Kidney tubule cell (primary cell): ENCODE measurements around the gene NF1.
"Not testable (repeated sequence)": the region's sequence is repeated elsewhere in the genome, so short reads cannot be mapped to it uniquely, and the experiment has no call there.

Source experiments
- DNase-seq: peaks from one replicate; pipeline ENCODE4 v3.0.0-alpha.2; 2018; ENCODE audit warnings: low spot score

NF1 gene

GRCh38 chr17:31252741-31253140, 158.0 kb downstream of the NF1 start:
- DNase-seq = no peak

DNA sequence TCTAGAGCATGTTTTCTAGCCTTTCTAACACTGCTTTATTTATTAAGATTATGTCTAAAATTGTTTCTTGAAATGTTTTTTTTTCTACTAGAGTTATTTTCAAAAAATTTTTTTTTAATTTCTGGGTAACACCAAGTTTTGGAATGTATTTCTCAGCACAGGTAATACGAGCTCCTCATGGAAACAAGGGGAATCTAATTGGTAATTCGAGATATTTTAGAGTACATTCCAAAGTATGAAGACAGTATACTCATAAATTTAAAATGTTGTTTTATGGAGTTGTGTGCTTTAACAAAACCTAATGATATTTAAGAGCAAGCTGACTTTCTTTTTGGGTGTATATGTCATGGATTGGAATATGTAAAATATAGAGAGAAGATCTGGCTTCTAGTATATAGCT, 159.9 kb downstream of the NF1 start:
- no peak for DNase-seq

GRCh38 chr17:31256936-31257335, 162.2 kb downstream of the NF1 start:
- no peak for DNase-seq

GRCh38 chr17:31260151-31260550, 165.4 kb downstream of the NF1 start:
- no peak for DNase-seq

DNA sequence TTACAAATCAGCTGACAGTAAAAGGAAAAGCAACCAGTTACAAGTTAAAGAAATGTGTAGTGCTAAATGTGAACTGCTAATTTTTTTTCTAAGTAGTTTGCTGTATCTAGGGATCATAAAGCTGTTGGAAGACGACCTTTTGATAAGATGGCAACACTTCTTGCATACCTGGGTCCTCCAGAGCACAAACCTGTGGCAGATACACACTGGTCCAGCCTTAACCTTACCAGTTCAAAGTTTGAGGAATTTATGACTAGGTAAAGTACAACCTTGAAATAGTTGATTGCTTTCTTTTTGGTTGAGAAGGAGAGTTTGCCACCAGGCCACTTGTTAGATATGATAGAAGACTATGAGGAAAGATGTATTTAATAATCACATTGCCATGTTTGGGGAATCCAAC, 166.8 kb downstream of the NF1 start:
- DNase-seq = no peak

DNA sequence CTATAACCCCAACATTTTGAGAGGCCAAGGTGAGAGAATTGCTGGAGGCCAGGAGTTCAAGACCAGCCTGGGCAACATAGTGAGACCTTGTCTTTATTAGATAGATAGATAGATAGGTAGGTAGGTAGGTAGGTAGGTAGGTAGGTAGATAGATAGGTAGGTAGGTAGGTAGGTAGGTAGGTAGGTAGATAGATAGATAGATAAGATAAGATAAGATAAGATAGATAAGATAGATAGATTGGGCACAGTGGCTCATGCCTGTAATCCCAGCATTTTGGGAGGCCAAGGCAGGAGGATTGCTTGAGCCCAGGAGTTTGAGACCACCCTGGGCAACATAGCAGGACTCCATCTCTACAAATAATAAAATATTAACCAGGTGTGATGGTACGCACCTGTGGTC, 168.1 kb downstream of the NF1 start:
- DNase-seq = not testable (repeated sequence)

- no peak for DNase-seq
Measured at GRCh38 chr17:31266042-31266441, 171.3 kb downstream of the NF1 start.

- DNase-seq = no peak
Measured at GRCh38 chr17:31269036-31269577, 174.3 kb downstream of the NF1 start.

GRCh38 chr17:31269578-31269983, 174.8 kb downstream of the NF1 start:
- peak; percentile 97 for DNase-seq

DNA sequence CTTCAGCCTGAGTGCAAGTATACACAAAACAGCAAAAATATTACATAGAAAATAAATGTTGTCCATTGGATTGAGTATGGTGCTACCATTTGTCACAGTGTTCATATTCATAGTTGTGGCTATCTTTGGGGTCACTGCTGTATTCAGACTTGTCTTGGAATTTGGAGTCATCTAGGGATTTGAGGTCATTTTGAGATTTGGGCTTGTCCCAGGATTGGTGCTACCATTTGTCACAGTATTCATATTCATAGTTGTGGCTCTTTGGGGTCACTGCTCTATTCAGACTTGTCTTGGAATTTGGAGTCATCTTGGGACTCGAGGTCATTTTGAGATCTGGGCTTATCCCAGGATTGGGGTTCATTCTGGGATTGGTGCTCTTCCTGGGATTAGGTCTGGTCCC, 177.5 kb downstream of the NF1 start:
- DNase-seq = no peak

DNA sequence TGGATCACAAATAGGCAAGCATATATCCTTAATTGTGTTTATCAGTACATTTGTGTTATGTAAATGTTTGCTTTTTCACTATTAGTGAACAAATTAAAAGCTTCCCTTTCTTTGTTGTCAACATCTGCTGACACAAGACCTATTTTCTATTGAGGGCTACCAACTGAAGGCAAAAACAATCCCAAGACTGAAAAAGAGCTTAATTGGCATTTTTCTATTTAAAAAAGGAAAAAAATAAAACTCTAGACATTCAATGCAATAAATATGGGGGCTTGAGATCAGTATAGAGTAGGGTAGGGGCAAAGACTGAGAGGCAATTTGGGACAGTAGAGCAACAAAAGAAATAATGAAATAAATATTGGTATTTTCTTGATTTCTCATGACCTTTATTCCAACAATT, 178.0 kb downstream of the NF1 start:
- DNase-seq = no peak

DNA sequence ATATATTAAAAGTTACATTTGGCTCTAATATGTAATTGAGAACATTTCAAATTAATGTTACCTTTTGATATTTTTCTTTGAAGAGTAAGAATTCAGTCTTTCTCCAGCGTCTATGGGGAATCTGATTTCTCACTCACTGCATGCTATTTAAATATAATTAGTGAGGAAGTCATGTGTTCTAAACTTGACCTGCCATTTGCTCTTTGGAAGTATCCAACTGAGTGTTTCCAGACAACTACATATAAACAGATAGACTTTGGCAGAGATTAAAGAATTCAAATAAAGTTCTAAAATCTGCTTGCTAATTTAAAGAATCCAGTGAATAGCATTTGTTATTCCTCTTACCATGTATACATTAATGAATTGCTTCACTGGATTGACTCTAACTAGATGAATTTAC, 178.7 kb downstream of the NF1 start:
- DNase-seq = no peak

- no peak for DNase-seq
Measured at GRCh38 chr17:31274252-31274651, 179.5 kb downstream of the NF1 start.

- DNase-seq = no peak
Measured at GRCh38 chr17:31275116-31275515, 180.3 kb downstream of the NF1 start.

DNA sequence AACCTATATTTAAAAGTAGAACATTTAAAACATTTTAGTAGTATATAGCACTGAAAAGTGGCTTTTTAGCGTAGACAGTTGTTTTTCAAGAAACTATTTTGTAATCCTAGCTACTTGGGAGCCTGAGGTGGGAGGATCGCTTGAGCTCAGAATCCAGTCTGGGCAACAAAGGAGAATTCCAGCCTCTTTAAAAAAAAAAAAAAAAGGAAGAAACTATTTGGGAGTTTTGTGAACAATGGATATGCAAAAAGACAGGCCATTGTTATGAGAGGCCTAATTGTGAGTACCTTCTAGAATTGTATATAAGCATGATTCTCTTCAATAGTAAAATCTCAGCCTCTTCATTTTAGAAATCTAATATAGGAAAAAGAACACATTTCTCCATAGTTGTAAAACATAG, 184.6 kb downstream of the NF1 start:
- DNase-seq = no peak

GRCh38 chr17:31281061-31281460, 186.3 kb downstream of the NF1 start:
- DNase-seq = no peak

DNA sequence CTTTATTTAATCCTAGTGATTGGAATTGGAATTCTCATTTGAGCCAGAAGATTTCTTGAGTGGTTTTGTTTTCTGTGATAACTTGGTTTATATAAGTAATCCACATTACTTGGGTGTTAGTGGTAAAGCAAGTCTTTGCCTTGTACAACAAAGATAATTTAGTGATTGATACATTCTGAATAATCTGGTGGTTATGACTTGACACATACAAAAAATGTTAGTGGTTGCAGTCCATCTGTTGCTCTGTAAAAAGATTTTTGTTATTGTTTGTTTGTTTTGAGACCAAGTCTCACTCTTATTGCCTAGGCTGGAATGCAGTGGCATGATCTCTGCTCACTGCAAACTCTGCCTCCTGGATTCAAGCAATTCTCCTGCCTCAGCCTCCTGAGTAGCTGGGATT, 189.1 kb downstream of the NF1 start:
- DNase-seq = no peak

- DNase-seq = no peak
Measured at GRCh38 chr17:31286587-31286986, 191.8 kb downstream of the NF1 start.

- DNase-seq = not testable (repeated sequence)
Measured at GRCh38 chr17:31287932-31288331, 193.2 kb downstream of the NF1 start.

DNA sequence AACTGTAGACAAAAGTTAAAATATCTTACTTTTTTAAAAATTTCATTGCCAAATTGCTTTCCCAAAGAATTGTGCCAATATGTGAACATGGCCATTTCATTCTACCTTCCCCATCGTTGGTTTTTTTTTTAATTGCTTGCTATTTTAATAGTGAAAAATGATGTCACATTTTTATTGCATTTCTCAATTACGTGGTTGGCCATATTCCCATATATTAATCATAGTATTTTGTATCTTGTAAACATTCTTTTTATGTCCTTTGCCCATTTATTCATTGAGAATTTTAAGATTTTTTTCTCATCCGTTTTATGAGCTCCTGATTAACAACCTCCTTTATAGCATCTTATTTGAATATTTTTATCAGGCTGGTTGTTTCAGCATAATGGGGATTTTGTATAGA, 195.0 kb downstream of the NF1 start:
- DNase-seq = no peak

GRCh38 chr17:31291820-31292219, 197.0 kb downstream of the NF1 start:
- DNase-seq = no peak

GRCh38 chr17:31293581-31293980, 198.8 kb downstream of the NF1 start:
- no peak for DNase-seq

GRCh38 chr17:31294231-31294630, 199.5 kb downstream of the NF1 start:
- DNase-seq = no peak

GRCh38 chr17:31294820-31295488, 200.2 kb downstream of the NF1 start:
- no peak for DNase-seq
